ENCODE data around the gene CCNL1. TPM values are rescaled to one million over a fixed set of nuclear protein-coding genes. Genes with fewer than 3 reads are reported as not detected.

Gene CCNL1
- total RNA-seq, 1 experiment from 2014 or later: 114 TPM

GRCh38 chr3:157119369-157119951 is 40.5 kb downstream of the CCNL1 start:
- peak overlapping the region; percentile 46 for H3K4me3 ChIP-seq (ENCODE audit: low read depth, low read length)
- H3K36me3 Mint-ChIP-seq (ENCODE audit: insufficient read depth, unreplicated experiment): peaks cover 9% of the 10 kb centered on the region
- ChIA-PET CTCF (interaction anchor here (0.8 to 4.3 kb wide), 2 partner anchors 18 to 31 kb away, joined by 3 to 19 read pairs; no protein-coding TSS in a partner anchor), POLR2A (interaction anchor here (0.7 to 7.4 kb wide), 5 partner anchors 9 to 564 kb away, joined by 3 to 75 read pairs (median 3); partner anchors contain the start of gene TIPARP)
- no peaks in the 10 kb centered on the region for H3K9me3 ChIP-seq
- H3K27me3 ChIP-seq (replicated peaks; ENCODE audit: control insufficient read depth, insufficient read depth, low read length): no peaks in the 10 kb centered on the region
- DNase-seq: peak; percentile 82 to 85
- intact Hi-C loops (cut with micrococcal nuclease; ENCODE audit: unreplicated experiment): no loop called here
- H3K27me3 Mint-ChIP-seq (ENCODE audit: insufficient read depth, unreplicated experiment): no peaks in the 10 kb centered on the region
- no peak for TF ChIP-seq CTCF (IDR thresholded peaks at IDR 0.05; ENCODE audit: insufficient read depth in 1 of 2, low read depth in 1 of 2, low read length in 1 of 2, severe bottlenecking in 1 of 2, unreplicated experiment in 1 of 2)
- peaks cover 49% of the 10 kb centered on the region for H3K4me1 Mint-ChIP-seq (ENCODE audit: low read depth, unreplicated experiment)
- peak overlapping the region; percentile 87 for H3K4me3 Mint-ChIP-seq (ENCODE audit: unreplicated experiment)
- H3K27ac Mint-ChIP-seq (ENCODE audit: unreplicated experiment): peak overlapping the region; percentile 98
- no peaks in the 10 kb centered on the region for H3K36me3 ChIP-seq (ENCODE audit: control insufficient read depth, insufficient read depth, low read length)
- H3K9me3 Mint-ChIP-seq (ENCODE audit: unreplicated experiment): no peaks in the 10 kb centered on the region
- H3K4me1 ChIP-seq: peaks cover 76% of the 10 kb centered on the region
- BruUV-seq (replicated peaks): TSS peak; percentile 84

GRCh38 chr3:157117875-157118654 is 41.9 kb downstream of the CCNL1 start:
- Histone ChIP-seq H3K27me3 (replicated peaks; ENCODE audit: control insufficient read depth, insufficient read depth, low read length) (no peaks in the 10 kb centered on the region), H3K4me3 (ENCODE audit: low read depth, low read length) (no peak overlapping the region), H3K4me1 (peaks cover 62% of the 10 kb centered on the region), H3K9me3 (no peaks in the 10 kb centered on the region), H3K36me3 (ENCODE audit: control insufficient read depth, insufficient read depth, low read length) (no peaks in the 10 kb centered on the region)
- ChIA-PET CTCF (no interaction called here), POLR2A (interaction anchor here (0.6 to 7.4 kb wide), 2 partner anchors 30 to 1246 kb away, joined by 6 to 75 read pairs; no protein-coding TSS in a partner anchor)
- BruUV-seq (replicated peaks): no TSS peak
- no peak for TF ChIP-seq CTCF (IDR thresholded peaks at IDR 0.05; ENCODE audit: insufficient read depth in 1 of 2, low read depth in 1 of 2, low read length in 1 of 2, severe bottlenecking in 1 of 2, unreplicated experiment in 1 of 2)
- no peak for DNase-seq
- Mint-ChIP-seq H3K4me1 (ENCODE audit: low read depth, unreplicated experiment) (peaks cover 45% of the 10 kb centered on the region), H3K27ac (ENCODE audit: unreplicated experiment) (no peak overlapping the region), H3K4me3 (ENCODE audit: unreplicated experiment) (no peak overlapping the region), H3K27me3 (ENCODE audit: insufficient read depth, unreplicated experiment) (no peaks in the 10 kb centered on the region), H3K9me3 (ENCODE audit: unreplicated experiment) (no peaks in the 10 kb centered on the region), H3K36me3 (ENCODE audit: insufficient read depth, unreplicated experiment) (peaks cover 9% of the 10 kb centered on the region)
- intact Hi-C loops (cut with micrococcal nuclease; ENCODE audit: unreplicated experiment): no loop called here

- Mint-ChIP-seq H3K4me3 (ENCODE audit: unreplicated experiment) (no peak overlapping the region), H3K9me3 (ENCODE audit: unreplicated experiment) (no peaks in the 10 kb centered on the region), H3K36me3 (ENCODE audit: insufficient read depth, unreplicated experiment) (peaks cover 9% of the 10 kb centered on the region), H3K27ac (ENCODE audit: unreplicated experiment) (no peak overlapping the region), H3K27me3 (ENCODE audit: insufficient read depth, unreplicated experiment) (no peaks in the 10 kb centered on the region), H3K4me1 (ENCODE audit: low read depth, unreplicated experiment) (peaks cover 36% of the 10 kb centered on the region)
- H3K36me3 ChIP-seq (ENCODE audit: control insufficient read depth, insufficient read depth, low read length): no peaks in the 10 kb centered on the region
- H3K4me3 ChIP-seq (ENCODE audit: low read depth, low read length): no peak overlapping the region
- no peak for DNase-seq
- ChIA-PET CTCF (no interaction called here), POLR2A (interaction anchor here (0.6 to 7.4 kb wide), 3 partner anchors 13 to 1246 kb away, joined by 3 to 75 read pairs (median 6); no protein-coding TSS in a partner anchor)
- no peak for TF ChIP-seq CTCF (IDR thresholded peaks at IDR 0.05; ENCODE audit: insufficient read depth in 1 of 2, low read depth in 1 of 2, low read length in 1 of 2, severe bottlenecking in 1 of 2, unreplicated experiment in 1 of 2)
- H3K9me3 ChIP-seq: no peaks in the 10 kb centered on the region
- H3K4me1 ChIP-seq: peaks cover 54% of the 10 kb centered on the region
- intact Hi-C loops (cut with micrococcal nuclease; ENCODE audit: unreplicated experiment): no loop called here
- BruUV-seq (replicated peaks): no TSS peak
- H3K27me3 ChIP-seq (replicated peaks; ENCODE audit: control insufficient read depth, insufficient read depth, low read length): no peaks in the 10 kb centered on the region
Measured at GRCh38 chr3:157117206-157117605, 42.7 kb downstream of the CCNL1 start.

Data from Caco-2 (cell line).